GM19452 (cell line): ENCODE results near the gene ZNF672.
"Not testable (repeated sequence)": the region's sequence is repeated elsewhere in the genome, so short reads cannot be mapped to it uniquely, and the experiment has no call there.

ENCODE experiments used
- ATAC-seq: cut with Tn5 transposase; IDR thresholded peaks from one replicate; pipeline ENCODE4 v1.9.1; 2021; ENCODE audit not compliant: unreplicated experiment

ZNF672 gene

DNA sequence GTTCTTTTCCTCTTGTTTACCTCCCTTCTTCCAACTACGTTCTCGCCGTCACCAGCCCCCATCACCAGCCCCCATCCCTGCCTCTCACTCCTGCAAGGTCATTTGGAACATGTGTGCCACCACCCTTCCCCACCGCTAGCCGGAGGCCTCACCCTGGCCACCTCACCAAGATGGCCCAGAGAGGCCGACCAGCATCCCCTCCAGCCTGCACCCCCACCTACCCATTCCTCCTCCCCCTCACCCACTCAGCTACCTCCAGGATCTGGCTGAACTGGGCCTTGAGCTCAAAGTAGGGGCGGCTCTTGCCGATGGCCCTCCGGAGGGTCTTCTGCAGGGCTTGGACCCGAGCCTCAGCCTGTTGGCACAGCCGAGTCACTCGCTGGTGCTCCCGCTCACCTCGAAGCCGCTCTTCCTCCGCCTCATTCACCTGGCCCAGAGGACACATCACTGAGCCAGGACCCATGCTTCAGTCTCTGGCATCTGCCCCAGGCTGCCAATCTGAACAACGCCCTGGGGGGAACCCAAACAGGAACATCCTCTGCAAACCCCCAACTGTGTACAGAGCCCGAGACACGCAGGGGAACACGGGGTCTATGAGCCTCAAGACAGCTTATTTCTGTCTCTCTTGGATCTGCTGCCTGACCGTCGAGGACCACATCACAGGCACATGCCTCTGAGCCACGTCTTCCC is 25.1 kb upstream of the ZNF672 start:
- ATAC-seq, result no peak

GRCh38 chr1:248813546-248813945 is 24.5 kb upstream of the ZNF672 start:
- ATAC-seq, result no peak

GRCh38 chr1:248814351-248814750 is 23.7 kb upstream of the ZNF672 start:
- no peak for ATAC-seq

- ATAC-seq, result no peak
Observed at GRCh38 chr1:248815407-248816034, 22.5 kb upstream of the ZNF672 start.

DNA sequence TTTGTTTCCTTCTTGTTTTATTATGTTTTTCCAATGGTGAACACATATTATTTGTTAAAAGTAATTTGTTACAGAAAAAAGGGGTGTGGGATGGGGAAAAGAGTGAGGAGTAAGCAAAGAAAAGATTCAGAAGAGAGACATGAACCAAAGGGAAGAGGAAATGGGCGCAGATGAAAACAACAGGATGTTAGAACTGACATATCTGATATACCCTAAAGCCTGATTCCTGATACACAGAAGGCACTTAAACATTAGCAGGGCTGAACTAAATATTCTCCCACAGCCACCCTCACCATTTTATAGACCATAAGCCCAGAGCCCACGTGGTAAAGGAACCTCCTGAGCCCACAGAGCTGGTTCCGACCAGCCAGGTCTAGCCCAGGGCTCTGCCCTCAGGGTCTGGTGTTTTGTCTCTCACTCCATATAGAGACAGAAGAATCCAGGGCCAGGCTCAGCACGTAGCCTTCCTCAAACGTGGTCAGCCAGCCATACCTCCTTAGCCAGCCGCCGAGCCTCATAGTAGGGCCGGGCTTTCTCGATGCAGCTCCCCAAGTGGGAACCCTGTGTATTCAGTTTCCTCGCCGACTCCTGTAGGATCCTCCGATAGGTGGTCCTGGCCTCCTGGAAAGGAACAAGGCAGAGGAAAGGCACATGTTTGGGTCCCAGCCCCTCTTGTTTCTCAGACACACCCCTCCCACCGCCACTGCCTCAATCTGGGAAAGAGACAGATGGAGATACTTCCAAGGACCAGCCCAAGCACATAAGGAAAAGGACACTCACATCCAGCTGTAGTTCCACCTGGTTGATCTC is 21.8 kb upstream of the ZNF672 start:
- no peak for ATAC-seq

- ATAC-seq, result no peak
Observed at GRCh38 chr1:248817065-248817464, 21.0 kb upstream of the ZNF672 start.

- ATAC-seq, result no peak
Observed at GRCh38 chr1:248818505-248819374, 19.3 kb upstream of the ZNF672 start.

DNA sequence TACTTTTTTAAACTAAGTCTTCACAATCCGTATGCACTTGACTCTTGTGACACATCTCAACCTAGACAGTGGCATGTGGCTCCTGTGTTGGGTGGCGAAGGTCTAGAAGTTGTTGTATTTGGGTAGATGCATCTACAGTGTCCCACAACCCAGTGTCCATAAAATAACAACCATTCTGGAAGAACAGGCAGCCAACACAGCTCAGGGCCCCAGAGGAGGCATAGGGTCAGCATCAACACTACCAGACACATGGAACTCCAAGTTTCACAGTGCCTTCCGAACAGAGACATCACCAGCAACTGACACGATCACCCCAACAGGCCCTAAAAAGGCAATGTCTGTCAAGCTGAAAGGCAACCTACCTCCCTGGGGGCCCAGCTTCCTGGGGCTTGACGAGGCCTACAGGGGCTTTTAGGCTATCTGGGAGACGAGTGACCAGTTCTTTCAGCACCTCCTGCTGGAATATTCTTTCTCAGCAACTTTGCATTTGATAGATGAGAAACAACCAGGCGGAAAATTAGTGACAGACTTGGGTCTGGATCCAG is 17.9 kb upstream of the ZNF672 start:
- no peak for ATAC-seq

DNA sequence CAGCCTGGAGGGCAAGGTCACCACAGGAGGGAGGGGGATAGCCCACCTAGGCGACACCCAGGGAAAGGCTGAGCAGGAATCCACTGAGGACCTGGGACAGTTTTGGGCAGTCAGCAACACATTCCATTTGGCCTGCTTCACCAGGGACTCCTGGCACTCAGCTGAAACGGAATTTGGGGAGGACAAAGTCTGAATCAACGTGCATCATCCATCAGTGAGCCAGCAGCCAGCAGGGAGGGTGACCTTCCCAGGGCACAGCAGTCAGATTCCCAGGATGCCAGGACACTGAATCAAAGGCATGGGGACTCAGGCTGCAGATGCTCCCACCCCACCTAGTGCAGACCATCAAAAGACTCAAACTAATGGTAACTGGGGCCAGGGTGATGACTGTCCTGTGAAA is 16.9 kb upstream of the ZNF672 start:
- no peak for ATAC-seq

- ATAC-seq, result no peak
Observed at GRCh38 chr1:248821641-248822040, 16.4 kb upstream of the ZNF672 start.

DNA sequence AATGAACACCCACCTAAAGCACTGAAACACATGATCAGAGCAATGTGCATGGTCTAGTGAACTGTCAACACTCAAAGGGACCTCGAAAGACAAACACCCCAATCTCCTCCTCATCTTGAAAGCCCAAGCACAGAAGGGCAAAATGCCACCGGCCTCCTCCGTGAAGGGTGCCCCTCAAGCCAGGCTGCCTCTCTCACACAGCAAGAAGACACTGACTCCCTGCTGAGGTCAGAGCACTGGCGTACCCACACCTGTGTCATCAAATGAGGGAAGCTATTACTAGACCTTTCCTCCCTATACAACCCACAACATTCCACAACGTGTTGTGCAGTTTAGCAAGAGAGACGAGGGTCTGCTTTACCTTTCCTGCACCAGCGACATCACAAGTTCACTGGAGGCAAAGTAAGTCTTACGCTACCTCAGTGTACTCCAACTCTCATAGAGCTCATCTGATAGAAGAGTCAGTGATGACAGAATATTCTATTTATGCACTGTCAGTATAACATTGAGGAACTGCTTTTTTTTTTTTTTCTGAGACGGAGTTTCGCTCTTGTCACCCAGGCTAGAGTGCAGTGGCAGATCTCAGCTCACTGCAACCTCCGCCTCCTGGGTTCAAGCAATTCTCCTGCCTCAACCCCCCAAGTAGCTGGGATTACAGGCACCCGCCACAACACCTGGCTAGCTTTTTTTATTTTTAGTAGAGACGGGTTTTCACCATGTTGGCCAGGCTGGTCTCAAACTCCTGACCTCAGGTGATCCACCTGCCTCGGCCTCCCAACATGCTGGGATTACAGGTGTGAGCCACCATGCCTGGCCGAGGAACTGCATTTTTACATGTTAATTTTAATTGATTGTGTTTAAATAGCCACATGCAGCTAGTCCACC is 15.6 kb upstream of the ZNF672 start:
- no peak for ATAC-seq

DNA sequence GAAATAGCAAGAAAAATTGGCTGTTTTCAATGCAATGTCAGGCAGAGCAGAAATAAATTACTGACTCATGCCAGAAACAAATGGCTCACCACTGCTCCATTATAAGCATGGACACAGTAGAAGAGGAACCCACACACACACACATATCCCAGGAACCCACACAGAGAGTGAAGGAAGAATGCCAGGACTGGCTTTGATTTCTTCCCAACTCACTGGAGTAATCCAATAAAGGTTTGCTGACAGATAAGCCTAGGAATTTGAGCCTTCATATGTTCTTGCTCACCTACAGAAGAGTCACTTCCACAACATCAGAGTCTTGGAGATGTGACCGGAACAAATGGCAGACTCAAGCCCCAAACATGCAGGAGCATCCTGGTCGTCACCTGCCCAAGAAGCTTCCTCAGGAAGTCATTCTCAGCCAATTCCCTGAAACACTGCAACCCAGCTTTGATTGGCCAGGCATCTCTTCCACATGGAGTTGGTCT is 14.5 kb upstream of the ZNF672 start:
- ATAC-seq, result no peak

- ATAC-seq, result no peak
Observed at GRCh38 chr1:248824301-248824700, 13.7 kb upstream of the ZNF672 start.

GRCh38 chr1:248824701-248825100 is 13.3 kb upstream of the ZNF672 start:
- ATAC-seq, result no peak

GRCh38 chr1:248825136-248825535 is 12.9 kb upstream of the ZNF672 start:
- no peak for ATAC-seq

DNA sequence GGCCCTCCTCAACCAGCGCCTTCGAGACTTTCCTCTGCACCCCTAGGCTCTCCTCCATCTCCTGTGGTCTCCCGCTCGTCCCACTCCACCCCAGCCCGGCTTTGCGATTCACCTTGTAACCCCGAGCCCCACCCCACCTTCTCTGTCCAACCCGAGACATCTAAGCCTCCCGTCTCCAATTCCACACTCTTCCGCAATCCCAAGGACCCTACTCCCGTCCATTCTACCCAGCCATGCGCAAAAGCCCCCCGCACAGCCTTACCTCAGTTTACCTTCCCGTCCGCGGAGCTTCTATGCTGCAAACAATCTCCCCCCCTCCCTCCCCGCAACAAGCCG is 12.5 kb upstream of the ZNF672 start:
- ATAC-seq, result peak; percentile 6

GRCh38 chr1:248825909-248826760 is 11.9 kb upstream of the ZNF672 start, which contains the start of gene SH3BP5L:
TSS of gene SH3BP5L (minus strand) at chr1:248825915. CDS start at chr1:248824935, 980 bp downstream.
- peak; percentile 91 for ATAC-seq

DNA sequence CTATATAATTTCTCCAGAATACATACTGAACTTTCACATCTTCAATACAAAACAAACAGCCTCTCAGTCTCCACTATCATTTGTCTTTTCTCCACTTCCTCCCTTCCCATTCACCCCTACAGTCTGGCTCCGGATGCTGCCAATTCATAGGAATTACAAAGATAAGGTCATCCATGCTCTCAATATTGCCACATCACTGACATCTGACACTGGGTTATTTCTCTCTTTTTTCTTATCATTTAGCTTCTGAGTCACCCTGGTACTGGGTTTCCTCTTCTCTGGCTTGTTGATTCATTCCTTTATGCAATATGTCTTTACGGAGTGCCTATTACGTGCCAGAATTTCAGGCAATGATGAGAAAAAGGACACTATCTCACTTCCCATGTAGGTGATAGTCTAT is 9.2 kb upstream of the ZNF672 start:
- no peak for ATAC-seq

GRCh38 chr1:248830718-248831017 is 7.4 kb upstream of the ZNF672 start:
- not testable (repeated sequence) for ATAC-seq
